Parathyroid adenoma (tissue), 2 donors: ENCODE measurements around the gene ATE1.
"Not testable (repeated sequence)": the region's sequence is repeated elsewhere in the genome, so short reads cannot be mapped to it uniquely, and the experiment has no call there.

Experiments
- H2AFZ ChIP-seq: fragments of 300-600 bp; sonication (generic); one replicate; pipeline ENCODE4 v1.7.0; 2017; ENCODE audit warnings: antibody characterized with exemption, mild to moderate bottlenecking
- H3K27ac ChIP-seq: fragments of 300-600 bp; sonication (generic); one replicate; pipeline ENCODE4 v1.7.0; 2017
- H3K27me3 ChIP-seq: fragments of 300-600 bp; sonication (generic); one replicate; pipeline ENCODE4 v1.7.0; 2017; ENCODE audit warnings: low read length; ENCODE audit not compliant: control insufficient read depth, insufficient read depth
- H3K36me3 ChIP-seq: fragments of 300-600 bp; sonication (generic); one replicate; pipeline ENCODE4 v1.7.0; 2017; ENCODE audit warnings: low read length; ENCODE audit not compliant: control insufficient read depth, insufficient read depth
- H3K4me1 ChIP-seq: fragments of 300-600 bp; sonication (generic); one replicate; pipeline ENCODE4 v1.7.0; 2017; ENCODE audit warnings: control low read depth
- H3K4me2 ChIP-seq: fragments of 300-600 bp; sonication (generic); one replicate; pipeline ENCODE4 v1.7.0; 2017; ENCODE audit warnings: low read length
- H3K4me3 ChIP-seq: fragments of 300-600 bp; sonication (generic); one replicate; pipeline ENCODE4 v1.7.0; 2017; ENCODE audit warnings: low read depth, low read length
- H3K79me2 ChIP-seq: fragments of 300-600 bp; sonication (generic); one replicate; pipeline ENCODE4 v1.7.0; 2017; ENCODE audit warnings: control low read depth
- H3K9ac ChIP-seq: fragments of 300-600 bp; sonication (generic); one replicate; pipeline ENCODE4 v1.7.0; 2017; ENCODE audit warnings: mild to moderate bottlenecking
- H3K9me3 ChIP-seq: fragments of 300-600 bp; sonication (generic); one replicate; pipeline ENCODE4 v1.7.0; 2017; ENCODE audit warnings: low read length; ENCODE audit not compliant: control insufficient read depth
- TF ChIP-seq, protein P1 (sequence below): fragments of 300-600 bp; sonication (generic); IDR thresholded peaks from one replicate; pipeline ENCODE4 v1.7.0; 2017; ENCODE audit warnings: antibody characterized with exemption, mild to moderate bottlenecking
- donor health status: primary hyperparathyroidism.

ATE1 gene

DNA sequence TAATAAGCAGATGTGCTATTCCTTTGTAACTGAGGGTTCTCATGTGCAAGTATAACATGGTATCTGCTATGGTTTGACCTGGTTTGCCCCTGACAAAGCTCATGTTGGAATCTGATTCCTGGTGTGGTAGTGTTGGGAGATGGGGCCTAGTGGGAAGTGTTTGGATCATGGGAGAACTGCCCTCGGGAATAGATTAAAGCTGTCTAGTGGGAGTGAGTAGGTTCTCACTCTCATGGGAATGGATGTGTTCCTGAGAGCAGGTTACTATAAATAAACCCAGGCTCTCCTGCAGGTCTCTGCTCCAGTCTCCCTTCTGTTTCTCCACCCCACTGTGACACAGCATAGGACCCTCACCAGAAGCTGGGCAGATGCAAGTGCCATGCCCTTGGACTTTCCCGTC, 97.7 kb downstream of the ATE1 start:
- H3K27ac ChIP-seq: no peak overlapping the region
- TF ChIP-seq, protein P1, sequence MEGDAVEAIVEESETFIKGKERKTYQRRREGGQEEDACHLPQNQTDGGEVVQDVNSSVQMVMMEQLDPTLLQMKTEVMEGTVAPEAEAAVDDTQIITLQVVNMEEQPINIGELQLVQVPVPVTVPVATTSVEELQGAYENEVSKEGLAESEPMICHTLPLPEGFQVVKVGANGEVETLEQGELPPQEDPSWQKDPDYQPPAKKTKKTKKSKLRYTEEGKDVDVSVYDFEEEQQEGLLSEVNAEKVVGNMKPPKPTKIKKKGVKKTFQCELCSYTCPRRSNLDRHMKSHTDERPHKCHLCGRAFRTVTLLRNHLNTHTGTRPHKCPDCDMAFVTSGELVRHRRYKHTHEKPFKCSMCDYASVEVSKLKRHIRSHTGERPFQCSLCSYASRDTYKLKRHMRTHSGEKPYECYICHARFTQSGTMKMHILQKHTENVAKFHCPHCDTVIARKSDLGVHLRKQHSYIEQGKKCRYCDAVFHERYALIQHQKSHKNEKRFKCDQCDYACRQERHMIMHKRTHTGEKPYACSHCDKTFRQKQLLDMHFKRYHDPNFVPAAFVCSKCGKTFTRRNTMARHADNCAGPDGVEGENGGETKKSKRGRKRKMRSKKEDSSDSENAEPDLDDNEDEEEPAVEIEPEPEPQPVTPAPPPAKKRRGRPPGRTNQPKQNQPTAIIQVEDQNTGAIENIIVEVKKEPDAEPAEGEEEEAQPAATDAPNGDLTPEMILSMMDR: no peak
- no peak overlapping the region for H3K4me2 ChIP-seq
- no peak overlapping the region for H3K4me3 ChIP-seq
- no peak overlapping the region for H3K9ac ChIP-seq
- H3K79me2 ChIP-seq: no peaks in the 10 kb centered on the region
- no peaks in the 10 kb centered on the region for H3K36me3 ChIP-seq
- no peaks in the 10 kb centered on the region for H3K27me3 ChIP-seq
- no peak overlapping the region for H2AFZ ChIP-seq
- H3K9me3 ChIP-seq: no peaks in the 10 kb centered on the region
- H3K4me1 ChIP-seq: peaks cover 5% of the 10 kb centered on the region

DNA sequence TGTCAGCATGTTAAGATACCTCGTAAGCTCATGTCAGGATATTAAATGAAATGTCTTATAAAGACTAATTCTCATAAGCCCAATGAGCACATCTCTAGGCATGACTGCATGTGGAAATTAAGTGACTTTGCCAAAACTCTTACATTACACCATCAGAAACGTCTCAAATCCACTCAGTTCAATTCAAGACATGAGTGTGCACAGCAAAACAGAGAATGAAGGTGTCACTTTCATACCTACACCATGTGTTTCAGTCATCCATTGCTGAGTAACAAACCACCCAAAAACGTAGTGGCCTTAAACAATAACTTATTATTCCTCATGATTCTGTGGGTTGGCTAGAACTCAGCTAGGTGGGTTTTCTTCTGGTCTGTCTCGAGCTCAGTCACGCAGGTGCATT, 99.8 kb downstream of the ATE1 start:
- peaks cover 6% of the 10 kb centered on the region for H3K4me1 ChIP-seq
- no peaks in the 10 kb centered on the region for H3K9me3 ChIP-seq
- H3K9ac ChIP-seq: no peak overlapping the region
- no peak overlapping the region for H3K4me3 ChIP-seq
- no peak overlapping the region for H2AFZ ChIP-seq
- no peaks in the 10 kb centered on the region for H3K36me3 ChIP-seq
- no peak overlapping the region for H3K4me2 ChIP-seq
- no peaks in the 10 kb centered on the region for H3K27me3 ChIP-seq
- TF ChIP-seq, protein P1: no peak
- no peaks in the 10 kb centered on the region for H3K79me2 ChIP-seq
- no peak overlapping the region for H3K27ac ChIP-seq

DNA sequence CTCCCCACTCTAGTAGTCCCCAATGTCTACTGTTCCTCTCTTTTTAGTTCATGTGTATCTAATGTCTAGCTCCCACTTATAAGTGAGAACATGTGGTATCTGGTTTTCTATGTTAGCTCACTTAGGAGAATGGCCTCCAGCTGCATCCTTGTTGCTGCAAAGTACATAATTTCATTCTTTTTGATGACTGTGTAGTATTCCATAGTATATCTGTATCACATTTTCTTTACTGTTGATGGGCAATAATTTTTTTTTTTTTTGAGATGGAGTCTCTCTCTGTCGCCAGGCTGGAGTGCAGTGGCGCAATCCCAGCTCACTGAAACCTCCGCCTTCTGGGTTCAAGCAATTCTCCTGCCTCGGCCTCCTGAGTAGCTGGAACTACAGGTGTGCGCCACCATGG, 101.1 kb downstream of the ATE1 start:
- not testable (repeated sequence) for H3K9ac ChIP-seq, H3K27me3 ChIP-seq, H3K36me3 ChIP-seq, H2AFZ ChIP-seq, H3K4me2 ChIP-seq, H3K27ac ChIP-seq, H3K4me1 ChIP-seq, H3K4me3 ChIP-seq, H3K79me2 ChIP-seq, H3K9me3 ChIP-seq

DNA sequence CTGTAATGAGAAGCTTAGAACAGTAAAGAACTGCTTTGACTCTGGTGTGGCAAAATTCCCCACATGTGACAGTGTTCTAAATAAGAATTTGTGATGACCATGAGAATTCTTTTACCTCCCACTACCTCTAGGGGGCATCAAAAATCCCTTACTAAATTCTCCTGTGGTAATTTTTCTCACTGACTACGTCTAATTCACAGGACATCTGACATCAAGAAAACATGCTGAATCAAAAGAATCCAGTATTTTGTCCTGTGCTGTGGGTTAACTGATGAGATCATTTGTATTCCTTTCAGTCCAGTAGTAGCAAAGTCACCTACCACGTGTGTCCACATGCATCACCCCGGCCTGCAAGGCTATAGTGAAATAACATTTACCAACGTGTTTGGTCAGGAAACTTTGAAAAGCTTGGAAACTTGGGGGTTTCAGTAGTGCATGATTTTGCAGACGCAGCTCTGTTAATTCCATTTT, 103.8 kb downstream of the ATE1 start:
- Histone ChIP-seq H3K36me3 (no peaks in the 10 kb centered on the region), H3K27ac (no peak overlapping the region), H3K4me1 (peaks cover 6% of the 10 kb centered on the region), H3K79me2 (no peaks in the 10 kb centered on the region), H3K9ac (no peak overlapping the region), H3K27me3 (no peaks in the 10 kb centered on the region), H2AFZ (peak overlapping the region; percentile 60), H3K4me2 (no peak overlapping the region), H3K4me3 (no peak overlapping the region), H3K9me3 (no peaks in the 10 kb centered on the region)
- TF ChIP-seq, protein P1: peak; percentile 66

DNA sequence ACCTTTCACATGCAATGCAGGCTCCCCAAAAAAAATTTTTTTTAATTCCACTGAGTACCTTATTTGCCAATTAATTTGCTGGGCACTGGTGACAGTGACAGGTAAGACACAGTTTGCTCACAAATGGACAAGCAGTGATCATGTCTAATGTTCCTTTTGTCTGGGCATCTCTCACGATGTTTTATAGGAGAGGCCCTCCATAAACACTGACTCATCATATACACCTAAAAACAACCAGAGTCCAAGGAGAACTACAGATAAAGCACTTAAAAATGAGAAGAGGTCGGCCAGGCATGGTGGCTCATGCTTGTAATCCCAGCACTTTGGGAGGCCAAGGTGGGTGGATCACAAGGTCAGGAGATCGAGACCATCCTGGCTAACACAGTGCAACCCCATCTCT, 105.1 kb downstream of the ATE1 start:
- no peak overlapping the region for H3K4me3 ChIP-seq
- no peak overlapping the region for H2AFZ ChIP-seq
- TF ChIP-seq, protein P1: no peak
- H3K9ac ChIP-seq: no peak overlapping the region
- no peaks in the 10 kb centered on the region for H3K9me3 ChIP-seq
- no peak overlapping the region for H3K4me2 ChIP-seq
- H3K36me3 ChIP-seq: no peaks in the 10 kb centered on the region
- no peaks in the 10 kb centered on the region for H3K27me3 ChIP-seq
- no peak overlapping the region for H3K27ac ChIP-seq
- H3K79me2 ChIP-seq: no peaks in the 10 kb centered on the region
- peaks cover 6% of the 10 kb centered on the region for H3K4me1 ChIP-seq
